ENCODE results near the gene USHBP1.

DNA sequence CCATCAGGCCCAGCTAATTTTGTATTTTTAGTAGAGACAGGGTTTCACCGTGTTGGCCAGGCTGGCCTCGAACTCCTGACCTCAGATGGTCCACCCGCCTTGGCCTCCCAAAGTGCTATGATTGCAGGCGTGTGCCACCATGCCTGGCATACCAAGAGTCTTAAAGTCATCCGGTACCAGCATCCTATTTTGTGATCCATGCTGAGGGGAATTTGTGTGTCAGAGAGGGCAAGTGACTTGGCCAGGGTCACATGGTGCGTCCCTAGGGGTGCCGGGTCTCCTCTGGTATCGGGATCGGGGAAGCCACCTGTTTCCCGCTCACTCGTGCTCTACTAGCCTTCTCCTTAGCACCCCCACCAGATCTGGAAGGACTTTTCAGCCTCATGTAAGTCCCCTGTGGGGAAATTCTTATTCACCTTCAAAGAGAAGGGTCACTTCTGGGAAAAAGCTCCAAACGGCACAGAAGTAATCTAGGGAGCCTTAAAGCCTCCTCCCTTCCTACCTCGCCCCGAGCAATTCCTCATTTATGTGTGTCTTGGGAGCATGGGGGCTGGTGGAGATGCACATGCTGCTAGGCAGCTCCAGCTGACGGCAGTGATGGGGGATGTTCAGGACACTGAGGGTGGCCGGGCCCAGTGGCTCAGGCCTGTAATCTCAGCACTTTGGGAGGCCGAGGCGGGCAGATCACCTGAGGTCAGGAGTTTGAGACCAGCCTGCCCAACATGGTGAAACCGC is 11.1 kb upstream of the USHBP1 start:
- TF ChIP-seq, protein P1, sequence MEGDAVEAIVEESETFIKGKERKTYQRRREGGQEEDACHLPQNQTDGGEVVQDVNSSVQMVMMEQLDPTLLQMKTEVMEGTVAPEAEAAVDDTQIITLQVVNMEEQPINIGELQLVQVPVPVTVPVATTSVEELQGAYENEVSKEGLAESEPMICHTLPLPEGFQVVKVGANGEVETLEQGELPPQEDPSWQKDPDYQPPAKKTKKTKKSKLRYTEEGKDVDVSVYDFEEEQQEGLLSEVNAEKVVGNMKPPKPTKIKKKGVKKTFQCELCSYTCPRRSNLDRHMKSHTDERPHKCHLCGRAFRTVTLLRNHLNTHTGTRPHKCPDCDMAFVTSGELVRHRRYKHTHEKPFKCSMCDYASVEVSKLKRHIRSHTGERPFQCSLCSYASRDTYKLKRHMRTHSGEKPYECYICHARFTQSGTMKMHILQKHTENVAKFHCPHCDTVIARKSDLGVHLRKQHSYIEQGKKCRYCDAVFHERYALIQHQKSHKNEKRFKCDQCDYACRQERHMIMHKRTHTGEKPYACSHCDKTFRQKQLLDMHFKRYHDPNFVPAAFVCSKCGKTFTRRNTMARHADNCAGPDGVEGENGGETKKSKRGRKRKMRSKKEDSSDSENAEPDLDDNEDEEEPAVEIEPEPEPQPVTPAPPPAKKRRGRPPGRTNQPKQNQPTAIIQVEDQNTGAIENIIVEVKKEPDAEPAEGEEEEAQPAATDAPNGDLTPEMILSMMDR (IDR thresholded peaks at IDR 0.05; ENCODE audit: insufficient read depth, low read length, poor library complexity, severe bottlenecking), result no peak
- no peak for TF ChIP-seq EZH2phosphoT487 (conservative IDR thresholded peaks at IDR 0.05; ENCODE audit: low read length)
